Measurements from ENCODE around the gene TCF4. TPM values are rescaled to one million over a fixed set of nuclear protein-coding genes. Genes with fewer than 3 reads are reported as not detected.

Gene TCF4
- total RNA-seq, 6 donors from 2014 or later, result 70.6 to 115 (median 92.4) TPM

- no peak for TF ChIP-seq POLR2A (IDR thresholded peaks at IDR 0.05)
- Histone ChIP-seq H3K4me1 (peaks cover 11 to 32% (median 21%) of the 10 kb centered on the region in 4 donors), H3K9me3 (no peaks in the 10 kb centered on the region), H3K4me3 (no peak overlapping the region), H3K27me3 (no peaks in the 10 kb centered on the region), H3K36me3 (peaks cover 0 to 6% (median 0%) of the 10 kb centered on the region in 4 donors), H3K27ac (peak overlapping the region in 1 of 4 donors; percentile 28)
- no peak for DNase-seq
- no peak for ATAC-seq (ENCODE audit: low FRiP score in 2 of 2)
- WGBS, 2 donors, result 40 to 75% methylated on average over 1 of the region's 1 CpG
Measured at GRCh38 chr18:55248495-55248894, 339.5 kb downstream of the TCF4 start.

- Histone ChIP-seq H3K36me3 (peaks cover 0 to 12% (median 0%) of the 10 kb centered on the region in 4 donors), H3K9me3 (no peaks in the 10 kb centered on the region), H3K27me3 (no peaks in the 10 kb centered on the region), H3K27ac (peak overlapping the region in 2 of 4 donors; percentile 18 to 28), H3K4me1 (peaks cover 6 to 22% (median 12%) of the 10 kb centered on the region in 4 donors), H3K4me3 (no peak overlapping the region)
- DNase-seq (no peak), ATAC-seq (ENCODE audit: low FRiP score in 2 of 2) (no peak)
- 94 to 95% methylated on average over 5 of the region's 5 CpGs for WGBS, 2 donors
- TF ChIP-seq POLR2A (IDR thresholded peaks at IDR 0.05) (no peak), EP300 (IDR thresholded peaks at IDR 0.05) (no peak), POLR2AphosphoS5 (IDR thresholded peaks at IDR 0.05) (no peak)
- TF ChIP-seq, protein P1, sequence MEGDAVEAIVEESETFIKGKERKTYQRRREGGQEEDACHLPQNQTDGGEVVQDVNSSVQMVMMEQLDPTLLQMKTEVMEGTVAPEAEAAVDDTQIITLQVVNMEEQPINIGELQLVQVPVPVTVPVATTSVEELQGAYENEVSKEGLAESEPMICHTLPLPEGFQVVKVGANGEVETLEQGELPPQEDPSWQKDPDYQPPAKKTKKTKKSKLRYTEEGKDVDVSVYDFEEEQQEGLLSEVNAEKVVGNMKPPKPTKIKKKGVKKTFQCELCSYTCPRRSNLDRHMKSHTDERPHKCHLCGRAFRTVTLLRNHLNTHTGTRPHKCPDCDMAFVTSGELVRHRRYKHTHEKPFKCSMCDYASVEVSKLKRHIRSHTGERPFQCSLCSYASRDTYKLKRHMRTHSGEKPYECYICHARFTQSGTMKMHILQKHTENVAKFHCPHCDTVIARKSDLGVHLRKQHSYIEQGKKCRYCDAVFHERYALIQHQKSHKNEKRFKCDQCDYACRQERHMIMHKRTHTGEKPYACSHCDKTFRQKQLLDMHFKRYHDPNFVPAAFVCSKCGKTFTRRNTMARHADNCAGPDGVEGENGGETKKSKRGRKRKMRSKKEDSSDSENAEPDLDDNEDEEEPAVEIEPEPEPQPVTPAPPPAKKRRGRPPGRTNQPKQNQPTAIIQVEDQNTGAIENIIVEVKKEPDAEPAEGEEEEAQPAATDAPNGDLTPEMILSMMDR (IDR thresholded peaks at IDR 0.05), result no peak
Measured at GRCh38 chr18:55247032-55247431, 341.0 kb downstream of the TCF4 start.

- H3K27ac ChIP-seq, result no peak overlapping the region
- no peaks in the 10 kb centered on the region for H3K27me3 ChIP-seq
- DNase-seq (no peak), ATAC-seq (ENCODE audit: low FRiP score in 2 of 2) (no peak)
- peaks cover 0 to 20% (median 0%) of the 10 kb centered on the region in 4 donors for H3K36me3 ChIP-seq
- TF ChIP-seq, protein P1 (IDR thresholded peaks at IDR 0.05), result no peak
- TF ChIP-seq POLR2AphosphoS5 (IDR thresholded peaks at IDR 0.05) (no peak), POLR2A (IDR thresholded peaks at IDR 0.05) (no peak), EP300 (IDR thresholded peaks at IDR 0.05) (no peak)
- H3K4me3 ChIP-seq, result no peak overlapping the region
- no peaks in the 10 kb centered on the region for H3K9me3 ChIP-seq
- peaks cover 6 to 16% (median 11%) of the 10 kb centered on the region in 4 donors for H3K4me1 ChIP-seq
Measured at GRCh38 chr18:55246278-55246677, 341.7 kb downstream of the TCF4 start.

DNA sequence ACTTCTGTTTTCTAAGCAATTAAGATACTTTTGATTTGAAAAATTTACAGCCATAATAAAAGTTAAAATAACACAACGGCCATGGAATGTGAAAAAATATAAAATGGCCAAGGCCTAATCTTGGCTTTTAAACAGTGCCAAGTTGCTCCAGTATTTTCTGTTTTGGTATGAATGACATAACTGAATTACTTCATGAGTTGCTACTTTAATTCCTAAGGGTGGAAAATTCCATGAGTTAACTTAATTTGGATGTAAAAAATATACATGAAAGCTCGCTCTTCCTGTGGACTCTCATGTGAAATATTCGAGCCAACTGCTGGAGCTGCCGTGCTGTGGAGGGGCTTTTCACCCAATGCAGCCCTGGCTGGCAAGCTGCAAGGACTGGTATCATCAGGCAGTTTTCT, 342.8 kb downstream of the TCF4 start:
- Histone ChIP-seq H3K9me3 (no peaks in the 10 kb centered on the region), H3K36me3 (peaks cover 0 to 14% (median 0%) of the 10 kb centered on the region in 4 donors), H3K27ac (peak overlapping the region in 3 of 4 donors; percentile 8 to 48 (median 39)), H3K4me3 (no peak overlapping the region), H3K27me3 (no peaks in the 10 kb centered on the region), H3K4me1 (peaks cover 6 to 14% (median 8%) of the 10 kb centered on the region in 4 donors)
- ATAC-seq (ENCODE audit: low FRiP score in 2 of 2), result peak in 1 of 2 donors; percentile 39
- DNase-seq, result no peak
- 81 to 82% methylated on average over 4 of the region's 4 CpGs for WGBS, 2 donors
- no peak for TF ChIP-seq EP300 (IDR thresholded peaks at IDR 0.05)
- TF ChIP-seq POLR2A (IDR thresholded peaks at IDR 0.05), result no peak
- TF ChIP-seq POLR2AphosphoS5 (IDR thresholded peaks at IDR 0.05), result no peak
- TF ChIP-seq, protein P1 (IDR thresholded peaks at IDR 0.05), result no peak

DNA sequence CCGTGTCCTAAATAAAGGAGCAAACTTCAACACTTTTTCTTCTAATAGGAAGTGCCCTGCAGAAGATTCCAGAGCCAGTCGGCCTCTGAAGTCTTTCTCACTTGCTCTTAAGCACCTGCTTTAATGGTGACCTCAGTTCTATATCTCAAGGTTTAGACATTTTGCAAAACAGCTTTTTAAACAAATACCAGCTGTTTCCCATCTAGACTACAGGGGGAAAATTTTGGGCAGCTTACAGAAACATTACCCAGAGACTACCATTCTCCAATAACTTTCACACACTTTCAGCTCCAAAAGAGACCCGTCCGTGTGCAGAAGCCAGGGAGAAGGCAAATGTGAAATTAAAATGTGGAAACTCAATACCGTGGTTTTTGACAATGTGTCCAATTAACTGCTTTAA, 343.4 kb downstream of the TCF4 start:
- peak overlapping the region in 3 of 4 donors; percentile 39 to 48 (median 43) for H3K27ac ChIP-seq
- no peaks in the 10 kb centered on the region for H3K9me3 ChIP-seq
- TF ChIP-seq, protein P1 (IDR thresholded peaks at IDR 0.05), result no peak
- TF ChIP-seq POLR2AphosphoS5 (IDR thresholded peaks at IDR 0.05), result no peak
- TF ChIP-seq EP300 (IDR thresholded peaks at IDR 0.05), result no peak
- no peak for ATAC-seq (ENCODE audit: low FRiP score in 2 of 2)
- 48 to 65% methylated on average over 5 of the region's 5 CpGs for WGBS, 2 donors
- H3K4me1 ChIP-seq, result peaks cover 6 to 14% (median 8%) of the 10 kb centered on the region in 4 donors
- no peak for DNase-seq
- H3K36me3 ChIP-seq, result peaks cover 0 to 14% (median 0%) of the 10 kb centered on the region in 4 donors
- H3K27me3 ChIP-seq, result no peaks in the 10 kb centered on the region
- H3K4me3 ChIP-seq, result no peak overlapping the region

Measured in upper lobe of left lung (tissue), 6 donors.